Measurements from ENCODE around the gene SMIM10L2A. TPM values are rescaled to one million over a fixed set of nuclear protein-coding genes. Genes with fewer than 3 reads are reported as not detected.

SMIM10L2A gene
- total RNA-seq, 1 donor from 2014 or later, result 4.8 TPM

DNA sequence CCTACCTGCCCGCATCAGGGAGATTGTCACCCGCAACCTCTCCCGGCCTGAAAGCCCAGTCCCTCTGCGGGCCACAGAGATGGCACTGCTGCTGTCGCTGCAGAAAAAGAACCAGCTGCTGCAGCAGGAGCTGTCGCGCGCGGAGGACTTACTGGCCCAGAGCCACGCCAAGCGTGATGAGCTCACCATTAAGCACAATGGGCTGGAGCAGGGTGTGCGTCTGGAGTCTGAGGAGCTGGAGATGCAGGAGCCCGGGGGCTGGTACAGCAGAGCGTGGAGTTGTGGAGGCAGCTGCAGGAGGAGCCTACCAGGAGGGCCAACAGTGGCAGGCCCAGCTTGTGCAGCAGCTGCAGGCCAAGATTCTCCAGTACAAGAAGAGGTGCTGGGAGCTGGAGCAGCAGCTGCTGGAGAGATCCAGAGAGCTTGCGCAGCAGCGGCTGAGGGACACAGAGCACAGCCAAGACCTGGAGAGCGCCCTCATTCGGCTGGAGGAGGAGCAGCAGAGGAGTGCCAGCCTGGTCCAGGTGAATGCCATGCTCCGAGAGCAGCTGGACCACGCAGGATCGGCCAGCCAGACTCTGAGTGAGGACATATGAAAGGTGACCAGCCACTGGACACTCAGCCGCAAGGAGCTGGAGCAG, 11.3 kb downstream of the SMIM10L2A start:
- no peak overlapping the region for H3K4me3 Mint-ChIP-seq
- peaks cover 5% of the 10 kb centered on the region for H3K27me3 Mint-ChIP-seq
- H3K9me3 Mint-ChIP-seq, result peaks cover 4% of the 10 kb centered on the region
- no peaks in the 10 kb centered on the region for H3K36me3 Mint-ChIP-seq
- DNase-seq (ENCODE audit: extremely low spot score, unreplicated experiment), result no peak
- H3K4me1 Mint-ChIP-seq (ENCODE audit: unreplicated experiment), result no peaks in the 10 kb centered on the region
- TF ChIP-seq, protein P1, sequence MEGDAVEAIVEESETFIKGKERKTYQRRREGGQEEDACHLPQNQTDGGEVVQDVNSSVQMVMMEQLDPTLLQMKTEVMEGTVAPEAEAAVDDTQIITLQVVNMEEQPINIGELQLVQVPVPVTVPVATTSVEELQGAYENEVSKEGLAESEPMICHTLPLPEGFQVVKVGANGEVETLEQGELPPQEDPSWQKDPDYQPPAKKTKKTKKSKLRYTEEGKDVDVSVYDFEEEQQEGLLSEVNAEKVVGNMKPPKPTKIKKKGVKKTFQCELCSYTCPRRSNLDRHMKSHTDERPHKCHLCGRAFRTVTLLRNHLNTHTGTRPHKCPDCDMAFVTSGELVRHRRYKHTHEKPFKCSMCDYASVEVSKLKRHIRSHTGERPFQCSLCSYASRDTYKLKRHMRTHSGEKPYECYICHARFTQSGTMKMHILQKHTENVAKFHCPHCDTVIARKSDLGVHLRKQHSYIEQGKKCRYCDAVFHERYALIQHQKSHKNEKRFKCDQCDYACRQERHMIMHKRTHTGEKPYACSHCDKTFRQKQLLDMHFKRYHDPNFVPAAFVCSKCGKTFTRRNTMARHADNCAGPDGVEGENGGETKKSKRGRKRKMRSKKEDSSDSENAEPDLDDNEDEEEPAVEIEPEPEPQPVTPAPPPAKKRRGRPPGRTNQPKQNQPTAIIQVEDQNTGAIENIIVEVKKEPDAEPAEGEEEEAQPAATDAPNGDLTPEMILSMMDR (conservative IDR thresholded peaks at IDR 0.05), result no peak
- H3K27ac Mint-ChIP-seq, result no peak overlapping the region

DNA sequence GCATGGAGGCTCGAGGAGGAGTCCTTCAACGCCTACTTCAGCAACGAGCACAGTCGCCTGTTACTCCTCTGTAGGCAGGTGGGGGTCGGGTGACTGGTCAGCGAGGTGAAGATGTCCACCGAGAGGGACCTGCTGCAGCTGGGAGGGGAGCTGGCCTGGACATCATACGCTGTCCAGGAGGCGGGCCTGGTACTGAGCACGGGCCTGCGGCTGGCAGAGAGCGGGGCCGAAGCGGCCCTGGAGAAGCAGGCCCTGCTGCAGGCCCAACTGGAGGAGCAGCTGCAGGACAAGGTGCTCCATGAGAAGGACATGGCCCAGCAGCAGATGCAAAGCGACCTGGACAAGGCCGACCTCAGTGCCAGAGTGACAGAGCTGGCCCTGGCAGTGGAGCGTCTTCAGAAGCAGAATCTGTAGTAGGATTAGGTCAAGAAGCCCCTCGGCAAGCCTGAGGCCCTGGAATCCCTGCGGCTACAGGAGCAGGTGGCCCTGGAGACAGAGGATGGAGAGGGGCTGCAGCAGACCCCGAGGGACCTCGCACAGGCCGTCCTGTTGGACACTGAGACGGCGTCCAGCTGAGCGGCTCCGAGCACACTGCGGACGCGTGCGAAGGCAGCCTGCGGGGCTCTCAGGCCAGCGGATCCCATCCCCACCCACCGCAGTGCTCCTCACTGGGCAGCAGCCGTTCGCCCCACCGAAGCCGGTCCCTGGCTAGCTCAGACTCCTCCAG, 11.9 kb downstream of the SMIM10L2A start:
- Mint-ChIP-seq H3K4me1 (ENCODE audit: unreplicated experiment) (no peaks in the 10 kb centered on the region), H3K27me3 (peaks cover 5% of the 10 kb centered on the region), H3K4me3 (no peak overlapping the region), H3K9me3 (peaks cover 4% of the 10 kb centered on the region), H3K36me3 (no peaks in the 10 kb centered on the region), H3K27ac (no peak overlapping the region)
- DNase-seq (ENCODE audit: extremely low spot score, unreplicated experiment), result no peak
- TF ChIP-seq, protein P1 (conservative IDR thresholded peaks at IDR 0.05), result no peak

- Mint-ChIP-seq H3K36me3 (no peaks in the 10 kb centered on the region), H3K4me1 (ENCODE audit: unreplicated experiment) (no peaks in the 10 kb centered on the region), H3K27me3 (peaks cover 5% of the 10 kb centered on the region), H3K4me3 (no peak overlapping the region), H3K27ac (no peak overlapping the region), H3K9me3 (peaks cover 4% of the 10 kb centered on the region)
- no peak for DNase-seq (ENCODE audit: extremely low spot score, unreplicated experiment)
- TF ChIP-seq, protein P1 (conservative IDR thresholded peaks at IDR 0.05), result no peak
Measured at GRCh38 chrX:135434258-135435138, 12.8 kb downstream of the SMIM10L2A start.

DNA sequence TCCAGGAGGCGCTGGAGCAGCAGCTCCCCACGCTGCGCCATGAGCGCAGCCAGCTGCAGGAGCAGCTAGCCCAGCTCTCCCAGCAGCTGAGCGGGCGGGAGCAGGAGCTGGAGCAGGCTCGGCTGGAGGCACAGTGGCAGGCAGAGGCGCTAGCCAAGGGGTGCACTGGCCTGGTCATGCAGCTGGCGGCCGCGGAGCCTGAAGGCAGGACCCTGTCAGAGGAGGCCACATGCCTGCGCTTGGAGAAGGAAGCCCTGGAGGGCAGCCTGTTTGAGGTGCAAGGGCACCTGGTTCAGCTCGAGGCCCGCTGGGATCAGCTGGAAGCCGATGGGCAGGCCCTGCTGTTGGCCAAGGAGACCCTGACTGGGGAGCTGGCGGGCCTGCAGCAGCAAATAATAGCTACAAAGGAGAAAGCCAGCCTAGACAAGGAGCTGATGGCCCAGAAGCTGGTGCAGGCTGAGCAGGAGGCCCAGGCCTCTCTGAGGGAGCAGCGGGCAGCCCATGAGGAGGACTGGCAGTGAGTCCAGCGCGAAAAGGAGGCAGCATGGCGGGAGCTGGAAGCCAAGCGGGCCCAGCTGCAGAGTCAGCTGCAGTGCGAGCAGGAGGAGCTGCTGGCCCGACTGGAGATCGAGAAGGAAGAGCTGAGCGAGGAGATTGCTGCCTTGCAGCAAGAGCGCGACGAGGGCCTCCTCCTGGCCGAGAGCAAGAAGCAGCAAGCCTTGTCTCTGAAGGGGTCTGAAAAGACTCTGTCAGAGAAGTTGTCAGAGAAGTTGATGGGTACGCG, 13.6 kb downstream of the SMIM10L2A start:
- H3K36me3 Mint-ChIP-seq, result no peaks in the 10 kb centered on the region
- no peak overlapping the region for H3K27ac Mint-ChIP-seq
- peaks cover 5% of the 10 kb centered on the region for H3K27me3 Mint-ChIP-seq
- no peaks in the 10 kb centered on the region for H3K4me1 Mint-ChIP-seq (ENCODE audit: unreplicated experiment)
- H3K4me3 Mint-ChIP-seq, result no peak overlapping the region
- DNase-seq (ENCODE audit: extremely low spot score, unreplicated experiment), result no peak
- TF ChIP-seq, protein P1 (conservative IDR thresholded peaks at IDR 0.05), result no peak
- H3K9me3 Mint-ChIP-seq, result peaks cover 4% of the 10 kb centered on the region

DNA sequence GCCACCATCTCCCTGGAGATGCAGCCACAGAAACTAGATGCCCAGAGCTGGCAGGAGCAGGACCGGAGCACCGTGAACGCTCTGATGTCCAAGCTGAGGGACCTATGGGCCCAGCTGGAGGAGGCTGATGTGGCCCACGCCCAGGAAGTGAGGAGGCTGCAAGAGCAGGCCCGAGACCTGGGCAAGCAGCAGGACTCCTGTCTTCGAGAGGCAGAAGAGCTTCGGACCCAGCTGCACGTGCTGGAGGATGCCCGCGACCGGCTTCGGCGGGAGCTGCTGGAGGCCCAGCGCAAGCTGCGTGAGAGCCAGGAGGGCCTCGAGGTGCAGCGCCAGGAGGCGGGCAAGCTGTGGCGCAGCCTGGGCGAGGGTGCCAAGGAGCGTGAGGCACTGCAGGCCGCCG, 14.2 kb downstream of the SMIM10L2A start:
- peaks cover 5% of the 10 kb centered on the region for H3K27me3 Mint-ChIP-seq
- H3K4me3 Mint-ChIP-seq, result no peak overlapping the region
- H3K4me1 Mint-ChIP-seq (ENCODE audit: unreplicated experiment), result no peaks in the 10 kb centered on the region
- H3K36me3 Mint-ChIP-seq, result no peaks in the 10 kb centered on the region
- no peak for DNase-seq (ENCODE audit: extremely low spot score, unreplicated experiment)
- H3K27ac Mint-ChIP-seq, result no peak overlapping the region
- TF ChIP-seq, protein P1 (conservative IDR thresholded peaks at IDR 0.05), result no peak
- H3K9me3 Mint-ChIP-seq, result peaks cover 4% of the 10 kb centered on the region

Measured in type B pancreatic cell (in vitro differentiated cells).